ENCODE measurements around the gene RNF150. TPM values are rescaled to one million over a fixed set of nuclear protein-coding genes. Genes with fewer than 3 reads are reported as not detected.

RNF150 gene
- total RNA-seq, 2 experiments from 2014 or later = not detected

DNA sequence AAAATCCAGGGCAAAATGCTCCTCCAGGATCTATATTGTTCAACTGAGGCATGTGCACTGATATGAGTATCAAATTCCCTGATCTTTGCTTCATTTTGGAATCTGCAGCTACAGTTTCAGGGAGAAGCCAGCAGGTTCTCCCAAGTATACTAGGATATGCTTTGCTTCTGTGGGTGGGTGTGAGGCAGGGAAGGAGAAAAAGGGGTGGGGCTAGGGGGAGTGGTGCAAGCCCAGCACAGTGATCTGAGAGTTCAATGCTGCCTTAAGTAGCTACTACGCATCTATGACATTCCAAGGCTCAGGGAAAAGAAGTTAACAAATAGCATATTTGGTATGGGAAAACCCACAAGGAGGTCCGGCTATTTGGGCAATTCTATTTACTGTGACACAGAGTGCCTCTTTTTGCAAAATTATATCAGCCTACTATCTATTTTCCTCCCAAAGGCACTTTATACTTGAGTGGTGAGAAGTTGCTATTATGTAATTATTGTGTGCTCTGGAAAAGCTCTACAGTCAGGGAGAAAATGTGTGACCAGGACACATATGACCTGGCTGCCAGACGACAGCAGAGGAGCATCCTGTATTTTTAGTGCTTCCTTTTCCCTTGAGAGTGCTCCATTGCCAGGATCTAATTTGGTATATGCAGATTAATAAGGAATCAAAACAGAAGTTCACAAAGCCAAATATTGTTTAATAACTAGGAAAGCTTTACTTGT lies 162.0 kb downstream of the RNF150 start:
- Mint-ChIP-seq H3K36me3 (ENCODE audit: low read depth) (no peaks in the 10 kb centered on the region), H3K27ac (no peak overlapping the region), H3K4me3 (no peak overlapping the region)

DNA sequence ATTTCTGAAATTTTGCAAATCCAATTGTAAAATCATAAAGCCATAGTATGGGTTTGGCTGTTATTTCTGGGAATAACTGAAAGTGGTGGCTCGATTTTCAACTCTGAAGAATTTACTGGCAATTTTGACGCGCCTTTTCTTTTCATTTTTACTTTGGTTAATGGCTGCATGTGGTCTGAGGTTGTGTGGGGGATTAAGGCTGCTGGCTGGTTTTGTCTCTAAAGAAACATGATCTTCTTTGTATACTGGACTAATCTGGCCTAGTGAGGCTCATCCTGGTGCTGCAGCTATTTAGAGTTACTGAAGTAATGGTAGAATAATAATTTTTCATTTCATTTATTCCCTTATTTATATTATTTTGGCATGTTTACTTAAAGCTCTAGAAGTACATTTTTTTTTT lies 164.0 kb downstream of the RNF150 start:
- H3K27me3 Mint-ChIP-seq (ENCODE audit: low read depth) = no peaks in the 10 kb centered on the region
- H3K27ac Mint-ChIP-seq = no peak overlapping the region
- no peaks in the 10 kb centered on the region for H3K4me1 Mint-ChIP-seq (ENCODE audit: low read depth)
- intact Hi-C loops (cut with micrococcal nuclease) = no loop called here
- no peaks in the 10 kb centered on the region for H3K9me3 Mint-ChIP-seq
- DNase-seq = no peak
- CTCF ChIA-PET = no interaction called here
- no peak overlapping the region for H3K4me3 Mint-ChIP-seq
- H3K36me3 Mint-ChIP-seq (ENCODE audit: low read depth) = no peaks in the 10 kb centered on the region

More for the DNA sequence above, 162.0 kb downstream of the RNF150 start:
- Mint-ChIP-seq H3K27me3 (ENCODE audit: low read depth) (no peaks in the 10 kb centered on the region), H3K4me1 (ENCODE audit: low read depth) (no peaks in the 10 kb centered on the region), H3K9me3 (no peaks in the 10 kb centered on the region)
- CTCF ChIA-PET = no interaction called here
- no peak for DNase-seq
- intact Hi-C loops (cut with micrococcal nuclease) = no loop called here

DNA sequence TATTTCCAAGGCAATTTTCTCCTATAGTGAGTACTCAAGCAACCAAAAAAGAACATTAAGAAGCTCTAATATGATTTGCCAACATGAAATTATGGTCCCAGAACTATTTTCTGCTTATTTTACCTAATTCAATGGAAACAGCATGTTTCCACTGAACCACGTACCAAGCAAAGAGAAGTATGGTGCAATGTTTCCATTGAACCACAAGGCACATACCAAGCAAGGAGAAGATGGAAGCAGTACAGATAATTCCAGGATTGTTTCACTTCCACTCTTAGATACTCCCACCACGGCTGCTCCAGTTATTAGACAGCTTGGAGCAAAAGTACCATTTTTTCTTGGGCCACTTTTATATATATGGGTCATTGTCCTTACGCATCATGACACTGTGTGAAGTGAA lies 164.9 kb downstream of the RNF150 start:
- no peaks in the 10 kb centered on the region for H3K9me3 Mint-ChIP-seq
- no peak overlapping the region for H3K4me3 Mint-ChIP-seq
- H3K36me3 Mint-ChIP-seq (ENCODE audit: low read depth) = no peaks in the 10 kb centered on the region
- DNase-seq = no peak
- H3K27ac Mint-ChIP-seq = no peak overlapping the region
- no peaks in the 10 kb centered on the region for H3K4me1 Mint-ChIP-seq (ENCODE audit: low read depth)
- H3K27me3 Mint-ChIP-seq (ENCODE audit: low read depth) = no peaks in the 10 kb centered on the region
- intact Hi-C loops (cut with micrococcal nuclease) = no loop called here
- CTCF ChIA-PET = no interaction called here

DNA sequence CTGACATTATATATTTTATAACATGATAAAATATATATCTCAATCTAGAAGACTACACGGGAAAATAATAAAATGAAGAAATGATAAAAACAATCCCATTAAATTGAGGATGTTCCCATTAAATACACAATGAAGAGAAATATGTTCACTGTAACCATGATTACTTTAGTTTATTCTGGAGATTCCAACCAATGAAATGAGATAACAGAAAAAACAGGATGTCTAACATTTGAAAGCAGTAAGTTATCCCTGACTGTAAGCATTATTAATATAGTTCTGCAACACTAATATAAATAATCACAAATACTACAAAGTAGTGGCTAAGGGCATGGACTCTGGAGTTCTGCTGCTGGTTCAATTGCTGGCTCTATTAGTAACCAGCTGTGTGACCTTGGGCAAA lies 169.4 kb downstream of the RNF150 start:
- no peak overlapping the region for H3K27ac Mint-ChIP-seq
- DNase-seq = no peak
- intact Hi-C loops (cut with micrococcal nuclease) = no loop called here
- no peaks in the 10 kb centered on the region for H3K4me1 Mint-ChIP-seq (ENCODE audit: low read depth)
- H3K36me3 Mint-ChIP-seq (ENCODE audit: low read depth) = no peaks in the 10 kb centered on the region
- no peaks in the 10 kb centered on the region for H3K9me3 Mint-ChIP-seq
- H3K4me3 Mint-ChIP-seq = no peak overlapping the region
- CTCF ChIA-PET = no interaction called here
- H3K27me3 Mint-ChIP-seq (ENCODE audit: low read depth) = peaks cover 1% of the 10 kb centered on the region

DNA sequence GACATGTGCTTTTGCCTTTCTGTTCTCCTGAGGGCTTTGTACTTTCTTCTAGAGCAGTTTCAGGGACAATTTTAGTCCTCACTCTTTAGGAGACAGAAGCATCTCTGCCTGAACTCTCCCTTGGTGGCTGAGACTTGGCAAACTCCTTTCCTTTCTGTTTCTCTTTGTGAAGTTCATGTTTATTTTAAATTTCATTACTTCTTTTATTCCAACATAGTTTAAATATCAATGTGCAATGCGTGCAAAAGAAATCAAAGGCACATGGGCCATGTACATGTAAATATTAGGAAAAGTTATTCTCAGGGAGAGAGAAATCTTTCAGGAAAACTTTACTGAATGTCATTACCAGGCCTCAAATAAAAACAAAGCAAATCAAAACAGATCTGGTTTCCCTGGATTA lies 177.6 kb downstream of the RNF150 start:
- peaks cover 3% of the 10 kb centered on the region for H3K27me3 Mint-ChIP-seq (ENCODE audit: low read depth)

DNA sequence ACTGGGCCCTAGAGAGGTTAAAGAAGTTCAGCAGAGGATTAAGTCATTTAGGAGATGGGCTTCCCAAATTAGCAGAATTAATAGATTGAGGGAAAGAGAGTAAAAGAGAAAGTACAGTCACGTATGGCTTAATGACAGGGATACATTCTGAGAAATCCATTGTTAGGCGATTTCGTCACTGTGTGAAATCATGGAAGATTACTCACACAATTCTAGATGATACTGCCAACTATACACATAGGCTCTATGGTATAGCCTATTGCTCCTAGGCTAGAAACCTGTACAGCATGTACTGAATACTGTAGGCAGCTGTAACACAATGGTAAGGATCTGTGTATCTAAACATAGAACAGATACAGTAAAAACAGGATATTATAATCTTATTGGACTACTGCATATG lies 180.6 kb downstream of the RNF150 start:
- H3K27ac Mint-ChIP-seq = no peak overlapping the region
- intact Hi-C loops (cut with micrococcal nuclease) = no loop called here
- no peaks in the 10 kb centered on the region for H3K4me1 Mint-ChIP-seq (ENCODE audit: low read depth)
- no peaks in the 10 kb centered on the region for H3K27me3 Mint-ChIP-seq (ENCODE audit: low read depth)
- peaks cover 4% of the 10 kb centered on the region for H3K9me3 Mint-ChIP-seq
- H3K36me3 Mint-ChIP-seq (ENCODE audit: low read depth) = no peaks in the 10 kb centered on the region
- DNase-seq = no peak
- CTCF ChIA-PET = interaction anchor here (0.7 kb wide), 1 partner anchor 533 kb away, joined by 3 read pairs; no protein-coding TSS in a partner anchor
- H3K4me3 Mint-ChIP-seq = no peak overlapping the region

More for the DNA sequence above, 177.6 kb downstream of the RNF150 start:
- H3K4me3 Mint-ChIP-seq = no peak overlapping the region
- CTCF ChIA-PET = no interaction called here
- H3K36me3 Mint-ChIP-seq (ENCODE audit: low read depth) = no peaks in the 10 kb centered on the region
- DNase-seq = no peak
- H3K9me3 Mint-ChIP-seq = peaks cover 4% of the 10 kb centered on the region
- intact Hi-C loops (cut with micrococcal nuclease) = no loop called here
- no peak overlapping the region for H3K27ac Mint-ChIP-seq
- H3K4me1 Mint-ChIP-seq (ENCODE audit: low read depth) = no peaks in the 10 kb centered on the region

DNA sequence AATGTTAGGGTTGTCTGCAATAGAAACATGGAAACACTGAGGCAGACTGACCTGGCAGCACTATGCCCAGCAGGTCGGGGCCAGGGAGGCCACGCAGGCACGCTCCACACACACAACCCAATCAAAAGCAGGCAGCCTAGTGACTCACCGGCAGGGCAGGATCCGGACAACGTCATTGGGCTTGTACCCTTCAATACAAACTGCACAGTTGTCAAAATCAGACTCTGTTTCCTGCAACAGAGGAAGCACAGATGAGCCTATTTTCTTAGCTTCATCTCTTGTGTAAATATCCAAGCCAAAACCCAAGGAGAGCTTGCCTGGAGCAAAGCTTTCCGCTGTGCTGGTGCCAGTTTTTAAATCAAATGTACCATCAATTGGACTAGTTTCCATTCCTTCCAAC lies 185.8 kb downstream of the RNF150 start:
- CTCF ChIA-PET = no interaction called here
- no peaks in the 10 kb centered on the region for H3K27me3 Mint-ChIP-seq (ENCODE audit: low read depth)
- intact Hi-C loops (cut with micrococcal nuclease) = no loop called here
- H3K9me3 Mint-ChIP-seq = no peaks in the 10 kb centered on the region
- no peak for DNase-seq
- no peaks in the 10 kb centered on the region for H3K36me3 Mint-ChIP-seq (ENCODE audit: low read depth)
- H3K27ac Mint-ChIP-seq = no peak overlapping the region
- no peaks in the 10 kb centered on the region for H3K4me1 Mint-ChIP-seq (ENCODE audit: low read depth)
- no peak overlapping the region for H3K4me3 Mint-ChIP-seq

DNA sequence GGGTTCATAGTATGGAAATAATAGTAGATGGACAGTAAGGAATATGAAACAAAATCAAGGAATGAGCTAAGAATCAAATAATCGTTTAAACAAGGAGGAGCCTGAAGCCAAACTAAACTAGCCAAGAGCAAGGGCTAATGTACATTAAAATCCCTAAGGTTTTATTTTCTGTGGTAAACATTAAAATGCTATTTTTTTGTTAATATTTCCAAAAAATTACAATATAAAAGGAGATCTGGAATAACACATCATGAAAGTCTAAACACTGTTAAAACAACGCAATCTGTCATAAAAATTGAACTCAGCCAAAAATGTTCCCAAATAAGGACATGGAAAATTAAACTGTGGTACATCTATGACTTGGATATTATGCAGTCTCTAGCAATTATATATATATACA lies 188.2 kb downstream of the RNF150 start:
- Mint-ChIP-seq H3K9me3 (no peaks in the 10 kb centered on the region), H3K36me3 (ENCODE audit: low read depth) (no peaks in the 10 kb centered on the region), H3K4me1 (ENCODE audit: low read depth) (no peaks in the 10 kb centered on the region), H3K27ac (no peak overlapping the region), H3K27me3 (ENCODE audit: low read depth) (no peaks in the 10 kb centered on the region), H3K4me3 (no peak overlapping the region)
- intact Hi-C loops (cut with micrococcal nuclease) = no loop called here
- CTCF ChIA-PET = no interaction called here
- DNase-seq = no peak

DNA sequence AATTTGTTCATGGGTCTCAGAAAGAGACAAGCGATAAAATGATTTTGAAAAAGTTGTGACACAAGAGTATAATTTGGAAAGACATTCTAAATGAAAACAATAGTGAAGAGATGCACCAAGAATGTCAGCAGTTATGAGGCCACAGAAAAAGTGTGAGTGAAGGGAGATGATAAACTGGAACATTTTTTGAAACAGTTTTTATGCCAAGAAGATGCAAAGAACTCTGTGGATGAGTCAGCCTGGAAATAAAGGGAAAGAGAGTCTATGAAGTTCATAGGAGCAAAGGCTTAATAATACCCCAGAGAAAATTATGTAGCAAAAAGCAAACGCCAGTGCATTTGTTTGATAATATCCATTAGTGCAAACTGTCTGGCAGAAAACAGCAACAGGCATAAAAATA lies 188.7 kb downstream of the RNF150 start:
- H3K4me1 Mint-ChIP-seq (ENCODE audit: low read depth) = no peaks in the 10 kb centered on the region
- H3K27ac Mint-ChIP-seq = no peak overlapping the region
- intact Hi-C loops (cut with micrococcal nuclease) = no loop called here
- no peak overlapping the region for H3K4me3 Mint-ChIP-seq
- H3K27me3 Mint-ChIP-seq (ENCODE audit: low read depth) = no peaks in the 10 kb centered on the region
- no peaks in the 10 kb centered on the region for H3K9me3 Mint-ChIP-seq
- no peaks in the 10 kb centered on the region for H3K36me3 Mint-ChIP-seq (ENCODE audit: low read depth)
- CTCF ChIA-PET = no interaction called here
- DNase-seq = no peak

DNA sequence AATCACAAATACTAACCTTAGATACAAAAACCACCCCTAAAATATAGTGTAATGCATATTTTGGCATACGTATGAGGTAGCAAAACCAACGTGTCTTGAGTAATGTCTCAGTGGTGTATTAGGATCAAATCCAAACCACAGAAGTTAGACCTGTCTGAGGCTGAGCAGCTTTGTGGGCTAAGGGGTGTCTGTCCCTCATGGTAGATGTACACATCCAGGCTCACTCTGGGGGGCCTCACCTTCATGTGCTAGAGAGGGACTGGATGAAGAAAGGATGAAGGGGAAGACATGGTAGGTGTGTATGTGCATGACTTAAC lies 189.1 kb downstream of the RNF150 start:
- Mint-ChIP-seq H3K36me3 (ENCODE audit: low read depth) (no peaks in the 10 kb centered on the region), H3K4me3 (no peak overlapping the region), H3K27ac (no peak overlapping the region), H3K4me1 (ENCODE audit: low read depth) (no peaks in the 10 kb centered on the region), H3K27me3 (ENCODE audit: low read depth) (no peaks in the 10 kb centered on the region), H3K9me3 (no peaks in the 10 kb centered on the region)
- intact Hi-C loops (cut with micrococcal nuclease) = no loop called here
- CTCF ChIA-PET = no interaction called here
- DNase-seq = no peak

DNA sequence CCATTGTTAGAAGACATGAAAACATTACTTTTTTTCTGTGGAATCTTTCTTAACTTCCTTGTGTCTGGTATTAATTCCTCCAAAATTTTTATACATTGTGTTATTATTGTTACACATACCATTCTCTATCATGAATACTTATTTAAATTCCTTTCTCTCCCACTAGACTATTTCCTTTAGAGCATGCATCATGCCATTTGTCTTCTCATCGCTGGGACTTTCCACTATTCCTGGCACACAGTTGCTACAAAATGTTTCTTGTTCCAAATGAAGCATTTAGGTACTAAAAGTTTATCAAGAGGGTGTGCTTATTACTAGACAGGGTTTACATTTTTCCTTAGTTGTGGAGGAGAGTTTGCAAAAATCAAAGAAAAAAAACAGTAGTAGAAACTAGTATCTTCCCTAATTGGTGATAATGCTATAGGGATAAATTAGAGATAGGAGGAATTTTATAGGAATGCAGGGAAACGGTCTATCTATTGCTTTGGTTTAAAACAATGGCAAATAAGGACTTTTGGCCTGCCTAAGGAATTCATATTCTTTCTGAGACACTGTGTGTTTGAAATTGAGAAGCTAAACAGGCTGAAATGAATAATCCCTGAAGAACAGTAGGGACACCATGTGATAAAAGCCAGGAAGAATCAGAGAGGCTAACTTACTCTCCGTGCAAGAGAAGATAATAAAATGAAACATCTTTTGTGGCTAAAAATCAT lies 189.6 kb downstream of the RNF150 start:
- intact Hi-C loops (cut with micrococcal nuclease) = no loop called here
- CTCF ChIA-PET = no interaction called here

DNA sequence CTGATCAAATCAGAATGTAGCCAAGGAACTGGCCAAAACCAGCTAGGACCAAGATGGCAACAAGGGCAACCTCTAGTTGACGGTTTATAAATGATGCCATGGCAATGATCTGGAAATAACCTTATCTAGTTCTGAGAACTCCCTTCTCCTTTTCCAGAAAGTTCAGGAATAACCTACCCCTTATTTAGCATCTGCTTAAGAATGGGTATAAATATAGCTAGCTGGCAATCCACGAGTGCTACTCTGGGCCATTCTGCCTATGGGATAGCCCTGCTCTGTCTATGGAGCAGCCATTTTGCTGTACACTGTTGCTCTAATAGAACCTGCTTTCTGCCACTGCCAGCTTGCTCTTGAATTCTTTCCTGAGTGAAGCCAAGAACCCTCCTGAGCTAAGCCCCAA lies 192.7 kb downstream of the RNF150 start:
- CTCF ChIA-PET = no interaction called here
- Mint-ChIP-seq H3K4me1 (ENCODE audit: low read depth) (no peaks in the 10 kb centered on the region), H3K27me3 (ENCODE audit: low read depth) (no peaks in the 10 kb centered on the region), H3K27ac (no peak overlapping the region), H3K4me3 (no peak overlapping the region), H3K36me3 (ENCODE audit: low read depth) (no peaks in the 10 kb centered on the region), H3K9me3 (no peaks in the 10 kb centered on the region)
- intact Hi-C loops (cut with micrococcal nuclease) = no loop called here
- DNase-seq = no peak

More for the DNA sequence above, 189.6 kb downstream of the RNF150 start:
- Mint-ChIP-seq H3K27ac (no peak overlapping the region), H3K36me3 (ENCODE audit: low read depth) (no peaks in the 10 kb centered on the region), H3K9me3 (no peaks in the 10 kb centered on the region), H3K27me3 (ENCODE audit: low read depth) (no peaks in the 10 kb centered on the region), H3K4me1 (ENCODE audit: low read depth) (no peaks in the 10 kb centered on the region), H3K4me3 (no peak overlapping the region)
- no peak for DNase-seq

DNA sequence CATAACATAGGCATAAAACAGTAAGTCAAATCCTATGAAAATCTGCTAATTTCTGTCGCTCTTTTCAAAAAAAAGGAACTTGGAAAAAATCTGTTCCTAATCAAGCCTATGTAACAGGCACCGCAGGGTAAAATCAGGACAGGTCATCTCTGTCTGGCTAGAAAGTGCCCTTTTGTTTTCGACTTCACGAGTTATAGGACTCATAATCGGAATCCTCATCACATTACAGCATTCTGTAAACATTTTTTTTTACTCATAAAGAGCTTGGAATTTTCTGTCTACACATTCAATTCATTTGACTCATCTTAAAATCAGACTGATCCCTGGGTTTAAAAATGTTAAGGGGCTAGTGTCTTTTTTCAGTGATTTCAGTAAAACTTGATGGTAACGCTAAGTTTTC lies 195.4 kb downstream of the RNF150 start:
- H3K4me1 Mint-ChIP-seq (ENCODE audit: low read depth) = no peaks in the 10 kb centered on the region
- DNase-seq = no peak
- H3K4me3 Mint-ChIP-seq = no peak overlapping the region
- H3K9me3 Mint-ChIP-seq = no peaks in the 10 kb centered on the region
- intact Hi-C loops (cut with micrococcal nuclease) = no loop called here
- H3K36me3 Mint-ChIP-seq (ENCODE audit: low read depth) = no peaks in the 10 kb centered on the region
- no peak overlapping the region for H3K27ac Mint-ChIP-seq
- CTCF ChIA-PET = no interaction called here
- peaks cover 5% of the 10 kb centered on the region for H3K27me3 Mint-ChIP-seq (ENCODE audit: low read depth)
